AG09319 (cell line): ENCODE results near the gene ENTPD7.

Experiments used
- DNase-seq: peaks from one replicate; pipeline ENCODE4 v3.0.0-alpha.2; 2010; ENCODE audit warnings: low read depth; ENCODE audit errors: extremely low read depth
- CTCF ChIP-seq: IDR thresholded peaks from 2 replicates; pipeline ENCODE4 v1.5.1; 2011; ENCODE audit warnings: low read depth, mild to moderate bottlenecking, inconsistent platforms, low read length, moderate library complexity

Gene ENTPD7

GRCh38 chr10:99748823-99749451 is 89.6 kb downstream of the ENTPD7 start:
- no peak for TF ChIP-seq CTCF
- DNase-seq, result no peak

DNA sequence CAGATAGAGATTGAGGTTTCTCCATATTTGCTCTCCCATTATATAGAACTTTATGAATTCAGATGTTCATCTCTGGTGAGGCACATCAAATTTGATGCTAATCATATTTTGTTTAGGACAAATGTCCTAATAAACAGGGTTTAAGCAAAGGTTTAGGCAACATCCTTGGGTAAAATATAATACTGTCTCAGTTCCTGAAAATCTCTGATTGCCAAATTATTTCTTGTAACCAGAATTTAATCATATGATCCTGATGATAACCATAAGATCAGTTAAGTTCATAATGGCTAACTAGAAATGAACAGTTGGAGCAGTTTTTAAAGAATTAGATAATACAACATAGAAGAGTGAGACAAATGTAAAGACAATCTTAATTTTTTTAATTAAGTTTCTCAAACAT is 91.3 kb downstream of the ENTPD7 start:
- no peak for TF ChIP-seq CTCF
- DNase-seq, result no peak

DNA sequence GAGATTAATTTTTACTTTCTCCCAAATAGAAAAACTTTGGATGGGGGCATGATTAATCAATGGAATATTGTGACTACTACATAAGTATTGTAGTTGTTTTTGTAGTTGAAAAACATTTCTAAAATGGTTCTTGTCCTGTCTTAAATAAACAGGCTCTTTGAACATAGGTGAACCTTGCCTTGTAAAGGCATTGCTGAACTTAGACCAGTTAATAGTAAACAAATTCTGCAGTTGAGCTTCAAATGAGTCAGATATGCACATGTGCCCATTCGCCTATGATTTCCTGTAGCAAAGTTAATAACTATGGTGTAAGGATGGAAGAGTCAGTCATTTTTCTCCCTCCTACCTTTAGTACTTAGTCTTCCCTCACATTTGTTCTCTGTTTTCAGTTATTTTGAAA is 95.4 kb downstream of the ENTPD7 start:
- no peak for DNase-seq
- TF ChIP-seq CTCF, result no peak
